Heart left ventricle (tissue), 16 donors: ENCODE results near the gene KLHL10. TPM values are rescaled to one million over a fixed set of nuclear protein-coding genes. Genes with fewer than 3 reads are reported as not detected.
A peak's percentile ranks its signal among the peaks of the same experiment; 100 is the strongest.

ENCODE experiments used
- ATAC-seq, 4 donors: fragments of 200-7000 bp; cut with Tn5 transposase; one replicate each; pipeline ENCODE4 v1.9.1; 2020 to 2022; ENCODE audit warnings: moderate library complexity in 4 of 4, mild to moderate bottlenecking in 3 of 4, moderate number of reproducible peaks in 1 of 4
- DNase-seq, 5 donors: peaks; one replicate each; pipeline ENCODE4 v3.0.0-alpha.2; 2020
- H3K27ac ChIP-seq, 12 donors: fragments of 200-600 bp; sonication (generic) in 4 of 12; one replicate each; pipeline versions ENCODE4 v1.5.0 to v1.8.0; 2016 to 2022; ENCODE audit warnings: mild to moderate bottlenecking in 2 of 12
- H3K27me3 ChIP-seq, 9 donors: fragments of 200-600 bp; sonication (generic) in 2 of 9; one replicate each; pipeline versions ENCODE4 v1.5.1 to v1.8.0; 2016 to 2022; ENCODE audit warnings: mild to moderate bottlenecking in 3 of 9
- H3K36me3 ChIP-seq, 9 donors: fragments of 200-600 bp; sonication (generic) in 2 of 9; one replicate each; pipeline versions ENCODE4 v1.5.0 to v1.8.0; 2018 to 2022; ENCODE audit warnings: mild to moderate bottlenecking in 2 of 9
- H3K4me1 ChIP-seq, 12 donors: fragments of 200-600 bp; sonication (generic) in 4 of 12; one replicate each; pipeline versions ENCODE4 v1.5.0 to v1.8.0; 2016 to 2022; ENCODE audit warnings: mild to moderate bottlenecking in 3 of 12
- H3K4me3 ChIP-seq, 12 donors: fragments of 200-600 bp; sonication (generic) in 4 of 12; one replicate each; pipeline versions ENCODE4 v1.5.0 to v1.8.0; 2017 to 2022; ENCODE audit warnings: mild to moderate bottlenecking in 9 of 12, moderate library complexity in 4 of 12
- H3K9me3 ChIP-seq, 12 donors: fragments of 200-600 bp; sonication (generic) in 4 of 12; one replicate each; pipeline versions ENCODE4 v1.5.0 to v1.8.0; 2016 to 2022; ENCODE audit warnings: mild to moderate bottlenecking in 1 of 12
- POLR2A ChIP-seq, 2 donors: fragments of 450-650 bp; IDR thresholded peaks; one replicate each; pipeline ENCODE4 v1.6.1; 2017; ENCODE audit warnings: antibody characterized with exemption in 2 of 2, mild to moderate bottlenecking in 2 of 2, moderate library complexity in 2 of 2
- WGBS, 4 donors: extraction: QIAGEN DNeasy Blood & Tissue Kit in 2 of 4; methylation state at CpG; one replicate each; pipeline versions ENCODE4 v1.1.5 to v1.1.7; 2013 to 2018; 5-methylcytosine and 5-hydroxymethylcytosine counted together
- intact Hi-C, 10 donors: fragments of 100-400 bp; cut with DNase I; formaldehyde crosslinking; loops; one replicate each; pipeline versions ENCODE4 v1.11.1 to v1.14.2; 2022
- polyA plus RNA-seq, 2 donors: library from polyadenylated mRNA; stranded (reverse); fragments of 200-250 nt; gene quantifications; one replicate each; pipeline ENCODE4 v1.2.3, GENCODE V29; 2013
- total RNA-seq, 9 donors: library from RNA; depleted of rRNA in 2 of 9; stranded (reverse); fragments of >200 nt in 2 of 9; fragmentation: NEBNext Ultra II Directional in 3 of 9; extraction: Animal tissue kit (Norgen Biotek cat#: 25700) in 3 of 9; gene quantifications; one replicate each; pipeline versions ENCODE4 v1.1.0 to v1.2.4, GENCODE V29; 2016 to 2023
- TF ChIP-seq, protein P1 (sequence below), 12 donors: fragments of 200-600 bp; sonication (generic) in 4 of 12; IDR thresholded peaks; one replicate each; pipeline versions ENCODE4 v1.5.0 to v1.8.0; 2018 to 2022; ENCODE audit warnings: antibody characterized with exemption in 12 of 12, mild to moderate bottlenecking in 5 of 12
- donor health status: ischemic (EF 13 %, LVEDD 7.1; RV severe dilation, severe dysfunction).
- donor health status: healthy with polysubstance abuse.
- donor health status: DM: no; HTN: yes; CAD: no.
- donor health status: DM: no; HTN: no; CAD: no.
- donor health status: ischemic (EF 25% LVEDD 6.9; RV normal size, moderate dysfunction).
- donor health status: ischemic (EF 25% LVEDD 5.7; RV mildly dilated, moderate dysfunction).
- donor health status: healthy.
- donor health status: DM: yes; HTN: yes; CAD: no.
- donor health status: ischemic (EF 35%, LVEDD 5.7; RV mildly dilated, moderate dysfunction).
- donor health status: nonischemic (EF 11% LVEDD 7.7; RV severe dilation, severe dysfunction).
- donor health status: DM: yes; HTN: yes; CAD: no.
- donor health status: PGD.
- donor health status: ischemic (EF 29% LVEDD 5.4; RV normal size, mild dysfunction).
- donor health status: nonischemic (EF 23%, LVEDD 6.1; RV moderate dilation, normal function).

KLHL10 gene
- total and polyA plus RNA-seq, 11 donors = 0.08 to 0.10 TPM; not detected in 9

DNA sequence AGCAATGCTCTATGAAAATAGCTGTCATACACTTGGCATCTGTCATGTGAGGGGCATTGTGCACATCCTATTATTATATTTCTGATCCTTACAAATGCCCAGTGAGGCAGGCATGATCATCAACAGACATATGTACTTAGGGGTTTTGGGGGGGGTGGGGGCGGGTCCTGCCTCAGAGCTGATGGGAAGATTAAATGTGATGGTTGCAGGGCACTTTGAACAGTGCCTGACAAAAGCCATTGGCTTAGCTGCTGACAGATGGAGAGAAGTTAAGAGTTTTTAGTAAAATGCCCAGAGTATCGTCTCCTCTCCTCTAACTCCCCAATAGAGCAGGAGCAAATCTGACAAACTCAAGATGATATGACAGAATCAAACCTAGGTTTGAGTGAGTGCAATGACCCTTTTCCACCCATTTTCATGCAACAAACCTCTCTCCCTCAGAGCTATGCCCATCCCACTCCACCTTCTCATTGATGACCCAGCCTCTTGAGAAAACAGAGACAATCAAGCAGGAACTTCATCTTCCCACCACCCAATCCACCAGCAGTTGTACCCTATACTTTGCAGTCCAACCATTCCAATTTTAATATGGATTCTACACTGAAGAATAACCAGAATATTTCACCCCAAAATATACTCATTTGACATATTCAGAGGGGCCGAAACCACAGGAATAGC is 22.8 kb downstream of the KLHL10 start:
- Histone ChIP-seq H3K27me3 (no peaks in the 10 kb centered on the region), H3K4me3 (no peak overlapping the region), H3K9me3 (no peaks in the 10 kb centered on the region), H3K27ac (no peak overlapping the region), H3K4me1 (peaks cover 0 to 49% (median 31%) of the 10 kb centered on the region in 12 donors), H3K36me3 (no peaks in the 10 kb centered on the region)
- no peak for ATAC-seq
- 64 to 76% (median 71%) methylated on average over 3 of the region's 3 CpGs for WGBS, 4 donors
- DNase-seq = no peak
- intact Hi-C loops = no loop called here
- TF ChIP-seq POLR2A (IDR thresholded peaks at IDR 0.05) = no peak
- TF ChIP-seq, protein P1, sequence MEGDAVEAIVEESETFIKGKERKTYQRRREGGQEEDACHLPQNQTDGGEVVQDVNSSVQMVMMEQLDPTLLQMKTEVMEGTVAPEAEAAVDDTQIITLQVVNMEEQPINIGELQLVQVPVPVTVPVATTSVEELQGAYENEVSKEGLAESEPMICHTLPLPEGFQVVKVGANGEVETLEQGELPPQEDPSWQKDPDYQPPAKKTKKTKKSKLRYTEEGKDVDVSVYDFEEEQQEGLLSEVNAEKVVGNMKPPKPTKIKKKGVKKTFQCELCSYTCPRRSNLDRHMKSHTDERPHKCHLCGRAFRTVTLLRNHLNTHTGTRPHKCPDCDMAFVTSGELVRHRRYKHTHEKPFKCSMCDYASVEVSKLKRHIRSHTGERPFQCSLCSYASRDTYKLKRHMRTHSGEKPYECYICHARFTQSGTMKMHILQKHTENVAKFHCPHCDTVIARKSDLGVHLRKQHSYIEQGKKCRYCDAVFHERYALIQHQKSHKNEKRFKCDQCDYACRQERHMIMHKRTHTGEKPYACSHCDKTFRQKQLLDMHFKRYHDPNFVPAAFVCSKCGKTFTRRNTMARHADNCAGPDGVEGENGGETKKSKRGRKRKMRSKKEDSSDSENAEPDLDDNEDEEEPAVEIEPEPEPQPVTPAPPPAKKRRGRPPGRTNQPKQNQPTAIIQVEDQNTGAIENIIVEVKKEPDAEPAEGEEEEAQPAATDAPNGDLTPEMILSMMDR (IDR thresholded peaks at IDR 0.05) = no peak

DNA sequence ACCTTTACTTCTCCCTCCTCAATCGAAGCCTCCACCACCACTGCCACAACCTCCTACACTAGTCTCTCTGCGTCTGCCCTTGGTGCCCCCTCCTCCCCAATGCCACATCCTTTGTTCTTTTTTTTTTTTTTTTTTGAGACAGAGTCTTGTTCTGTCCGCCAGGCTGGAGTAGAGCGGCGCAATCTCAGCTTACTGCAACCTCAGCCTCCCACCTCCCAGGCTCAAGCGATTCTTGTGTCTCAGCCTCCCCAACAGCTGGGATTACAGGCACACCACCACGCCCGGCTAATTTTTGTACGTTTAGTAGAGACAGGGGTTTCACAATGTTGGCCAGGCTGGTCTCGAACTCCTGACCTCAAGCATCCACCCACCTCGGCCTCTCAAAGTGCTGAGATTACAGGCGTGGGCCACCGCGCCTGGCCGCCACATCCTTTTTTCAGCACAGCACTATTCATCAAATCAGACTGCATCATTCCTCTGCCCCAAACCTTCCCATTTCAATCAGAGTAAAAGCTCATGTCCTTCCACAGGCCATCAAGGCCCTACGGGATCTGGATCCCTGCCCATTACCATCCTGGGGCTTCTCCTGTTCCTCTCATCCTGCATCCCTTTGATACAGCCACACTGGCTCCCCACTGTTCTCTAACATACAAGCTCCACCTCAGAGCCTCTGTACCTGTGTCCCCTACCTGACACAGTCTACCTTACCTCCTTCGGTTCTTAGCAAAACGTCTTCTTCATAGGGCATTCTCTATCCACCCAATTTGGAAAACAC is 25.6 kb downstream of the KLHL10 start:
- peaks cover 0 to 20% (median 17%) of the 10 kb centered on the region in 9 donors for H3K36me3 ChIP-seq
- H3K27ac ChIP-seq = no peak overlapping the region
- ATAC-seq = no peak
- H3K4me3 ChIP-seq = peak overlapping the region in 9 of 12 donors; percentile 77 to 100 (median 96)
- H3K9me3 ChIP-seq = no peaks in the 10 kb centered on the region
- peaks cover 0 to 52% (median 32%) of the 10 kb centered on the region in 12 donors for H3K4me1 ChIP-seq
- intact Hi-C loops = no loop called here
- no peak for DNase-seq
- 73 to 82% (median 76%) methylated on average over 18 of the region's 18 CpGs for WGBS, 4 donors
- TF ChIP-seq, protein P1 (IDR thresholded peaks at IDR 0.05) = no peak
- TF ChIP-seq POLR2A (IDR thresholded peaks at IDR 0.05) = no peak
- H3K27me3 ChIP-seq = no peaks in the 10 kb centered on the region

GRCh38 chr17:41864498-41864835 is 26.8 kb downstream of the KLHL10 start:
- H3K9me3 ChIP-seq = no peaks in the 10 kb centered on the region
- H3K27ac ChIP-seq = peak overlapping the region in 10 of 12 donors; percentile 84 to 95 (median 92)
- intact Hi-C loops = loop anchor here in 1 of 10 donors (2.0 kb wide), 1 partner anchor 52 kb away; no protein-coding TSS in a partner anchor
- H3K27me3 ChIP-seq = no peaks in the 10 kb centered on the region
- peaks cover 0 to 32% (median 27%) of the 10 kb centered on the region in 9 donors for H3K36me3 ChIP-seq
- ATAC-seq (peak in 2 of 4 donors; percentile 52 to 55), DNase-seq (no peak)
- peaks cover 0 to 52% (median 32%) of the 10 kb centered on the region in 12 donors for H3K4me1 ChIP-seq
- WGBS, 4 donors = 0 to 1% (median 0%) methylated on average over 25 of the region's 25 CpGs
- peak overlapping the region; percentile 77 to 100 (median 96) for H3K4me3 ChIP-seq
- TF ChIP-seq, protein P1 (IDR thresholded peaks at IDR 0.05) = no peak
- no peak for TF ChIP-seq POLR2A (IDR thresholded peaks at IDR 0.05)
